ENCODE measurements around the gene EMC10. TPM values are rescaled to one million over a fixed set of nuclear protein-coding genes. Genes with fewer than 3 reads are reported as not detected.

Gene EMC10
- total and polyA plus RNA-seq, 2 experiments from 2014 or later: 35.6 to 160 TPM

- Histone ChIP-seq H3K79me2 (no peaks in the 10 kb centered on the region), H2AFZ (no peak overlapping the region), H3K27ac (no peak overlapping the region), H3K36me3 (replicated peaks; ENCODE audit: insufficient read depth, low read depth) (no peaks in the 10 kb centered on the region), H3K4me1 (ENCODE audit: insufficient read depth) (no peaks in the 10 kb centered on the region), H3K27me3 (no peaks in the 10 kb centered on the region), H3K4me3 (no peak overlapping the region), H3K9me3 (ENCODE audit: low read depth) (no peaks in the 10 kb centered on the region), H4K20me1 (ENCODE audit: insufficient read depth, poor library complexity, severe bottlenecking) (no peaks in the 10 kb centered on the region), H3K9me2 (replicated peaks; ENCODE audit: insufficient read depth) (no peaks in the 10 kb centered on the region), H3K4me2 (no peak overlapping the region)
- DNase-seq (ENCODE audit: low spot score): no peak
- no peak for TF ChIP-seq EZH2 (IDR thresholded peaks at IDR 0.05; ENCODE audit: borderline replicate concordance)
- no peak for TF ChIP-seq CTCF (IDR thresholded peaks at IDR 0.05; ENCODE audit: poor library complexity)
- no peak for TF ChIP-seq EZH2phosphoT487 (IDR thresholded peaks at IDR 0.05; ENCODE audit: low read depth, severe bottlenecking, unreplicated experiment)
- 66% methylated on average over 1 of the region's 1 CpG for WGBS (ENCODE audit: low lambda C conversion rate, missing lambda C conversion rate)
Observed at GRCh38 chr19:50444059-50444458, 32.2 kb upstream of the EMC10 start.

GRCh38 chr19:50447053-50447452 is 29.3 kb upstream of the EMC10 start:
- TF ChIP-seq CTCF (IDR thresholded peaks at IDR 0.05; ENCODE audit: poor library complexity) (no peak), EZH2phosphoT487 (IDR thresholded peaks at IDR 0.05; ENCODE audit: low read depth, severe bottlenecking, unreplicated experiment) (no peak), EZH2 (IDR thresholded peaks at IDR 0.05; ENCODE audit: borderline replicate concordance) (no peak)

GRCh38 chr19:50447750-50448149 is 28.6 kb upstream of the EMC10 start:
- H3K4me3 ChIP-seq: no peak overlapping the region
- no peaks in the 10 kb centered on the region for H3K9me2 ChIP-seq (replicated peaks; ENCODE audit: insufficient read depth)
- TF ChIP-seq EZH2 (IDR thresholded peaks at IDR 0.05; ENCODE audit: borderline replicate concordance) (no peak), CTCF (IDR thresholded peaks at IDR 0.05; ENCODE audit: poor library complexity) (no peak), EZH2phosphoT487 (IDR thresholded peaks at IDR 0.05; ENCODE audit: low read depth, severe bottlenecking, unreplicated experiment) (no peak)
- no peak overlapping the region for H3K4me2 ChIP-seq
- H3K79me2 ChIP-seq: no peaks in the 10 kb centered on the region
- H3K9me3 ChIP-seq (ENCODE audit: low read depth): no peaks in the 10 kb centered on the region
- no peaks in the 10 kb centered on the region for H3K36me3 ChIP-seq (replicated peaks; ENCODE audit: insufficient read depth, low read depth)
- WGBS (ENCODE audit: low lambda C conversion rate, missing lambda C conversion rate): 96% methylated on average over 10 of the region's 10 CpGs
- no peak overlapping the region for H2AFZ ChIP-seq
- DNase-seq (ENCODE audit: low spot score): no peak
- H3K27me3 ChIP-seq: no peaks in the 10 kb centered on the region
- no peaks in the 10 kb centered on the region for H3K4me1 ChIP-seq (ENCODE audit: insufficient read depth)
- no peaks in the 10 kb centered on the region for H4K20me1 ChIP-seq (ENCODE audit: insufficient read depth, poor library complexity, severe bottlenecking)
- H3K27ac ChIP-seq: no peak overlapping the region

More at GRCh38 chr19:50447053-50447452, 29.3 kb upstream of the EMC10 start:
- no peaks in the 10 kb centered on the region for H3K36me3 ChIP-seq (replicated peaks; ENCODE audit: insufficient read depth, low read depth)
- H3K27me3 ChIP-seq: no peaks in the 10 kb centered on the region
- no peak overlapping the region for H3K27ac ChIP-seq
- no peak overlapping the region for H2AFZ ChIP-seq
- DNase-seq (ENCODE audit: low spot score): no peak
- H3K4me3 ChIP-seq: no peak overlapping the region
- no peaks in the 10 kb centered on the region for H3K4me1 ChIP-seq (ENCODE audit: insufficient read depth)
- WGBS (ENCODE audit: low lambda C conversion rate, missing lambda C conversion rate): 85% methylated on average over 5 of the region's 5 CpGs
- H3K9me3 ChIP-seq (ENCODE audit: low read depth): no peaks in the 10 kb centered on the region
- no peaks in the 10 kb centered on the region for H4K20me1 ChIP-seq (ENCODE audit: insufficient read depth, poor library complexity, severe bottlenecking)
- H3K9me2 ChIP-seq (replicated peaks; ENCODE audit: insufficient read depth): no peaks in the 10 kb centered on the region
- no peak overlapping the region for H3K4me2 ChIP-seq
- H3K79me2 ChIP-seq: no peaks in the 10 kb centered on the region
